ENCODE data around the gene RABGAP1L. TPM values are rescaled to one million over a fixed set of nuclear protein-coding genes. Genes with fewer than 3 reads are reported as not detected.

The RABGAP1L gene
- total RNA-seq, 1 donor = 29.8 TPM

GRCh38 chr1:174963529-174964125 lies 804.3 kb downstream of the RABGAP1L start:
- no peak for TF ChIP-seq CTCF (IDR thresholded peaks at IDR 0.05; ENCODE audit: insufficient read depth, low read depth, low read length)
- H3K4me3 ChIP-seq (ENCODE audit: low read depth, low read length) = no peak overlapping the region
- DNase-seq (ENCODE audit: low read depth) = no peak

GRCh38 chr1:174964261-174964971 lies 805.1 kb downstream of the RABGAP1L start:
- no peak overlapping the region for H3K4me3 ChIP-seq (ENCODE audit: low read depth, low read length)
- peak; percentile 40 for DNase-seq (ENCODE audit: low read depth)
- no peak for TF ChIP-seq CTCF (IDR thresholded peaks at IDR 0.05; ENCODE audit: insufficient read depth, low read depth, low read length)

- no peak overlapping the region for H3K4me3 ChIP-seq (ENCODE audit: low read depth, low read length)
- TF ChIP-seq CTCF (IDR thresholded peaks at IDR 0.05; ENCODE audit: insufficient read depth, low read depth, low read length) = no peak
- peak; percentile 71 for DNase-seq (ENCODE audit: low read depth)
Observed at GRCh38 chr1:174964972-174965361, 805.6 kb downstream of the RABGAP1L start.

GRCh38 chr1:174965362-174966007 lies 806.2 kb downstream of the RABGAP1L start:
- no peak for DNase-seq (ENCODE audit: low read depth)
- no peak for TF ChIP-seq CTCF (IDR thresholded peaks at IDR 0.05; ENCODE audit: insufficient read depth, low read depth, low read length)
- H3K4me3 ChIP-seq (ENCODE audit: low read depth, low read length) = no peak overlapping the region

- DNase-seq (ENCODE audit: low read depth) = no peak
- no peak overlapping the region for H3K4me3 ChIP-seq (ENCODE audit: low read depth, low read length)
- TF ChIP-seq CTCF (IDR thresholded peaks at IDR 0.05; ENCODE audit: insufficient read depth, low read depth, low read length) = no peak
Observed at GRCh38 chr1:174966008-174966572, 806.8 kb downstream of the RABGAP1L start.

GRCh38 chr1:174967845-174968705 lies 808.8 kb downstream of the RABGAP1L start:
- no peak overlapping the region for H3K4me3 ChIP-seq (ENCODE audit: low read depth, low read length)
- DNase-seq (ENCODE audit: low read depth) = no peak
- TF ChIP-seq CTCF (IDR thresholded peaks at IDR 0.05; ENCODE audit: insufficient read depth, low read depth, low read length) = no peak
